Cardiac septum (tissue), 1 donor: Measurements from ENCODE around the gene FNIP1. TPM values are rescaled to one million over a fixed set of nuclear protein-coding genes. Genes with fewer than 3 reads are reported as not detected.

Experiments used
- total RNA-seq: library from RNA; stranded (reverse); fragmentation: NEBNext Ultra II Directional; extraction: Animal tissue kit (Norgen Biotek cat#: 25700); gene quantifications from one replicate; pipeline ENCODE4 v1.2.1, GENCODE V29; 2021
- donor health status: DM: no; HTN: no; CAD: no.

The FNIP1 gene
- total RNA-seq, 1 donor from 2014 or later: 31.6 TPM

Other genes starting within 250 kb of the FNIP1 start
- gene RAPGEF6, start 161.8 kb downstream of the FNIP1 start, total RNA-seq: 15.6 TPM
- not detected for gene MEIKIN, start 148.6 kb upstream of the FNIP1 start, total RNA-seq
- 4.5 TPM for gene ACSL6, start 214.6 kb upstream of the FNIP1 start, total RNA-seq